NT2/D1 (cell line): ENCODE measurements around the gene CNBD2.
"Not testable (repeated sequence)": the region's sequence is repeated elsewhere in the genome, so short reads cannot be mapped to it uniquely, and the experiment has no call there.

Source experiments
- DNase-seq: peaks from one replicate; pipeline ENCODE4 v3.0.0-alpha.2; 2011; ENCODE audit warnings: low read depth, low spot score
- H3K27me3 ChIP-seq: 2 replicates; pipeline ENCODE4 v1.6.0; 2011; ENCODE audit warnings: mild to moderate bottlenecking; ENCODE audit not compliant: insufficient read length, insufficient read depth
- H3K36me3 ChIP-seq: 2 replicates; pipeline ENCODE4 v1.6.1; 2011; ENCODE audit warnings: mild to moderate bottlenecking, low read length, mixed read lengths; ENCODE audit not compliant: insufficient read depth, insufficient read length
- H3K4me1 ChIP-seq: 2 replicates; pipeline ENCODE4 v1.5.1; 2011; ENCODE audit not compliant: insufficient read depth, insufficient read length
- H3K4me3 ChIP-seq: 2 replicates; pipeline ENCODE4 v1.5.1; 2011; ENCODE audit warnings: low read depth; ENCODE audit not compliant: insufficient read length
- H3K9ac ChIP-seq: 2 replicates; pipeline ENCODE4 v1.6.0; 2011; ENCODE audit warnings: low read depth; ENCODE audit not compliant: insufficient read length
- H3K9me3 ChIP-seq: 2 replicates; pipeline ENCODE4 v1.5.1; 2011; ENCODE audit warnings: mild to moderate bottlenecking, low read length; ENCODE audit not compliant: insufficient read depth
- SUZ12 ChIP-seq: IDR thresholded peaks from 2 replicates; pipeline ENCODE4 v1.6.1; 2011; ENCODE audit not compliant: insufficient read length, insufficient read depth; ENCODE audit errors: extremely low read depth
- YY1 ChIP-seq: IDR thresholded peaks from 2 replicates; pipeline ENCODE4 v1.6.1; 2011; ENCODE audit not compliant: insufficient read length, insufficient read depth
- ZNF274 ChIP-seq: IDR thresholded peaks from 2 replicates; pipeline ENCODE4 v1.6.1; 2011; ENCODE audit warnings: mild to moderate bottlenecking, low read depth, low read length

The CNBD2 gene

GRCh38 chr20:36008461-36009035 lies 40.2 kb downstream of the CNBD2 start:
- Histone ChIP-seq H3K36me3 (no peaks in the 10 kb centered on the region), H3K9me3 (peaks cover 10% of the 10 kb centered on the region), H3K9ac (no peak overlapping the region), H3K4me1 (peaks cover 9% of the 10 kb centered on the region), H3K27me3 (no peaks in the 10 kb centered on the region), H3K4me3 (no peak overlapping the region)
- TF ChIP-seq ZNF274, result no peak
- no peak for TF ChIP-seq YY1
- TF ChIP-seq SUZ12, result no peak
- no peak for DNase-seq

GRCh38 chr20:36010076-36010475 lies 41.7 kb downstream of the CNBD2 start:
- Histone ChIP-seq H3K4me1 (peaks cover 9% of the 10 kb centered on the region), H3K27me3 (no peaks in the 10 kb centered on the region), H3K36me3 (no peaks in the 10 kb centered on the region), H3K4me3 (no peak overlapping the region), H3K9ac (no peak overlapping the region), H3K9me3 (no peaks in the 10 kb centered on the region)
- TF ChIP-seq YY1 (no peak), SUZ12 (no peak), ZNF274 (no peak)
- DNase-seq, result no peak

GRCh38 chr20:36010825-36011224 lies 42.4 kb downstream of the CNBD2 start:
- H3K4me1 ChIP-seq, result peaks cover 9% of the 10 kb centered on the region
- H3K9ac ChIP-seq, result no peak overlapping the region
- no peak for DNase-seq
- H3K36me3 ChIP-seq, result no peaks in the 10 kb centered on the region
- no peak overlapping the region for H3K4me3 ChIP-seq
- TF ChIP-seq SUZ12, result no peak
- no peaks in the 10 kb centered on the region for H3K27me3 ChIP-seq
- H3K9me3 ChIP-seq, result no peaks in the 10 kb centered on the region

GRCh38 chr20:36015806-36016403 lies 47.5 kb downstream of the CNBD2 start:
- TF ChIP-seq YY1, result no peak
- DNase-seq, result no peak
- H3K27me3 ChIP-seq, result no peaks in the 10 kb centered on the region

GRCh38 chr20:36017048-36017951 lies 48.9 kb downstream of the CNBD2 start:
- TF ChIP-seq ZNF274 (no peak), SUZ12 (no peak), YY1 (no peak)
- no peaks in the 10 kb centered on the region for H3K36me3 ChIP-seq

More at GRCh38 chr20:36015806-36016403, 47.5 kb downstream of the CNBD2 start:
- Histone ChIP-seq H3K4me3 (no peak overlapping the region), H3K9me3 (no peaks in the 10 kb centered on the region), H3K36me3 (no peaks in the 10 kb centered on the region), H3K4me1 (peaks cover 10% of the 10 kb centered on the region), H3K9ac (no peak overlapping the region)

GRCh38 chr20:36018208-36018988 lies 50.0 kb downstream of the CNBD2 start:
- TF ChIP-seq SUZ12, result no peak
- TF ChIP-seq YY1, result no peak
- no peak for TF ChIP-seq ZNF274
- Histone ChIP-seq H3K27me3 (no peaks in the 10 kb centered on the region), H3K4me1 (peaks cover 8% of the 10 kb centered on the region), H3K9ac (no peak overlapping the region), H3K4me3 (no peak overlapping the region), H3K36me3 (no peaks in the 10 kb centered on the region), H3K9me3 (no peaks in the 10 kb centered on the region)
- DNase-seq, result no peak

More at GRCh38 chr20:36017048-36017951, 48.9 kb downstream of the CNBD2 start:
- Histone ChIP-seq H3K9me3 (no peaks in the 10 kb centered on the region), H3K4me1 (peaks cover 8% of the 10 kb centered on the region), H3K4me3 (no peak overlapping the region), H3K9ac (no peak overlapping the region), H3K27me3 (no peaks in the 10 kb centered on the region)
- no peak for DNase-seq

GRCh38 chr20:36026131-36026530 lies 57.7 kb downstream of the CNBD2 start:
- not testable (repeated sequence) for H3K36me3 ChIP-seq, H3K4me3 ChIP-seq, H3K9ac ChIP-seq, H3K27me3 ChIP-seq, DNase-seq, H3K4me1 ChIP-seq, H3K9me3 ChIP-seq
